IMR-90 (cell line): ENCODE measurements around the gene GNPTG. TPM values are rescaled to one million over a fixed set of nuclear protein-coding genes. Genes with fewer than 3 reads are reported as not detected.

Experiments
- ATAC-seq: fragments of 200-7000 bp; cut with Tn5 transposase; 2 replicates; pipeline ENCODE4 v1.9.1; 2020; ENCODE audit warnings: low read depth, mild to moderate bottlenecking, moderate library complexity
- BruUV-seq: library from RNA; stranded (reverse); fragments of 400-500 nt; replicated peaks from 2 replicates; lab custom pipeline; 2021; lab: Mats Ljungman, UMichigan
- CTCF ChIA-PET: fragments of 300-600 bp; formaldehyde crosslinking; extraction: SDS; loops from one replicate; lab custom pipeline; 2021; ENCODE audit warnings: antibody characterized with exemption; lab: Yijun Ruan, JAX
- POLR2A ChIA-PET: fragments of 300-600 bp; sonication (Branson Sonifier 250); formaldehyde crosslinking; loops from one replicate; lab custom pipeline; 2022; ENCODE audit warnings: antibody characterized with exemption; ENCODE audit not compliant: unreplicated experiment; lab: Charles Lee
- DNase-seq: peaks from one replicate; pipeline ENCODE4 v3.0.0; 2013
- H2AFZ ChIP-seq: replicated peaks from 2 replicates; pipeline ENCODE3; 2013; ENCODE audit warnings: low read length, mild to moderate bottlenecking; ENCODE audit not compliant: poor library complexity
- H2AK5ac ChIP-seq: 2 replicates; pipeline ENCODE4 v1.6.1; 2013; ENCODE audit warnings: low read depth, low read length, inconsistent platforms
- H2AK9ac ChIP-seq: replicated peaks from 2 replicates; pipeline ENCODE3; 2013; ENCODE audit warnings: mild to moderate bottlenecking, low read depth, low read length, moderate library complexity; ENCODE audit not compliant: poor library complexity
- H2BK120ac ChIP-seq: 2 replicates; pipeline ENCODE4 v1.6.1; 2013; ENCODE audit warnings: low read depth, low read length, inconsistent platforms
- H2BK15ac ChIP-seq: 3 replicates; pipeline ENCODE4 v1.6.1; 2013; ENCODE audit warnings: low read depth, low read length, inconsistent platforms
- H2BK20ac ChIP-seq: 2 replicates; pipeline ENCODE4 v1.6.1; 2013; ENCODE audit warnings: low read depth, mild to moderate bottlenecking, inconsistent platforms, low read length, moderate library complexity
- H2BK5ac ChIP-seq: 2 replicates; pipeline ENCODE4 v1.6.1; 2013; ENCODE audit warnings: mild to moderate bottlenecking, low read depth, low read length, inconsistent platforms; ENCODE audit not compliant: poor library complexity, severe bottlenecking
- H3K14ac ChIP-seq: replicated peaks from 2 replicates; pipeline ENCODE4 v1.6.1; 2013; ENCODE audit warnings: low read depth, low read length, inconsistent platforms
- H3K18ac ChIP-seq: 2 replicates; pipeline ENCODE4 v1.6.1; 2013; ENCODE audit warnings: low read depth, low read length, control low read depth
- H3K23ac ChIP-seq: 2 replicates; pipeline ENCODE4 v1.6.1; 2013; ENCODE audit warnings: low read depth, low read length, inconsistent platforms
- H3K27ac ChIP-seq: 2 replicates; pipeline ENCODE4 v1.5.1; 2013; ENCODE audit warnings: mild to moderate bottlenecking, control low read depth, low read length; ENCODE audit not compliant: insufficient read depth
- H3K27me3 ChIP-seq: 2 replicates; pipeline ENCODE4 v1.6.1; 2013; ENCODE audit warnings: low read length; ENCODE audit not compliant: control insufficient read depth, insufficient read depth
- H3K36me3 ChIP-seq: 2 replicates; pipeline ENCODE4 v1.6.1; 2013; ENCODE audit warnings: low read length, mixed read lengths; ENCODE audit not compliant: control insufficient read depth, insufficient read depth
- H3K4ac ChIP-seq: 2 replicates; pipeline ENCODE4 v1.6.1; 2013; ENCODE audit warnings: low read depth, low read length, inconsistent platforms
- H3K4me1 ChIP-seq: 2 replicates; pipeline ENCODE4 v1.6.1; 2013; ENCODE audit warnings: low read length, mixed read lengths; ENCODE audit not compliant: control insufficient read depth, insufficient read depth
- H3K4me2 ChIP-seq: 2 replicates; pipeline ENCODE4 v1.6.1; 2013; ENCODE audit warnings: low read depth, mild to moderate bottlenecking, control low read depth, low read length, moderate library complexity
- H3K4me3 ChIP-seq: 2 replicates; pipeline ENCODE4 v1.5.1; 2013; ENCODE audit warnings: low read depth, mild to moderate bottlenecking, control low read depth, low read length, moderate library complexity; ENCODE audit not compliant: insufficient read depth
- H3K56ac ChIP-seq: 2 replicates; pipeline ENCODE4 v1.6.1; 2013; ENCODE audit warnings: low read length, inconsistent platforms; ENCODE audit not compliant: insufficient read depth; ENCODE audit errors: extremely low read depth
- H3K79me1 ChIP-seq, 2 experiments: 2 replicates each; pipeline ENCODE4 v1.6.1; 2013; ENCODE audit warnings: low read length in 2 of 2, inconsistent platforms in 1 of 2, low read depth in 1 of 2
- H3K9ac ChIP-seq: 2 replicates; pipeline ENCODE4 v1.6.1; 2013; ENCODE audit warnings: low read depth, low read length, control low read depth
- H3K9me1 ChIP-seq: 2 replicates; pipeline ENCODE4 v1.6.1; 2013; ENCODE audit warnings: low read length, inconsistent platforms; ENCODE audit not compliant: insufficient read depth
- H3K9me3 ChIP-seq: 2 replicates; pipeline ENCODE4 v1.6.1; 2013; ENCODE audit warnings: low read length; ENCODE audit not compliant: control insufficient read depth, insufficient read depth
- H4K20me1 ChIP-seq: 2 replicates; pipeline ENCODE4 v1.6.1; 2013; ENCODE audit warnings: low read length, inconsistent platforms; ENCODE audit not compliant: insufficient read depth
- H4K5ac ChIP-seq: 2 replicates; pipeline ENCODE4 v1.6.1; 2013; ENCODE audit warnings: mild to moderate bottlenecking, low read depth, low read length, control low read depth
- H4K8ac ChIP-seq, 2 experiments: 2 replicates each; pipeline ENCODE4 v1.6.1; 2013; ENCODE audit warnings: low read depth in 2 of 2, low read length in 2 of 2, control low read depth in 1 of 2, inconsistent platforms in 1 of 2
- H4K91ac ChIP-seq: 2 replicates; pipeline ENCODE4 v1.6.1; 2013; ENCODE audit warnings: low read depth, low read length, inconsistent platforms; ENCODE audit not compliant: insufficient read depth
- BHLHE40 ChIP-seq: fragments of 150-350 bp; IDR thresholded peaks from 2 replicates; pipeline ENCODE4 v1.6.1; 2016; ENCODE audit warnings: mild to moderate bottlenecking, low read depth, low read length
- CEBPB ChIP-seq: IDR thresholded peaks from 2 replicates; pipeline ENCODE4 v1.6.1; 2012; ENCODE audit warnings: low read depth, low read length, improper control_type of control experiment
- CHD1 ChIP-seq: IDR thresholded peaks from 2 replicates; pipeline ENCODE4 v1.6.1; 2012; ENCODE audit warnings: low read depth, low read length, improper control_type of control experiment
- FOS ChIP-seq: fragments of 150-350 bp; IDR thresholded peaks from 2 replicates; pipeline ENCODE4 v1.6.1; 2016; ENCODE audit warnings: low read depth, low read length
- MAFK ChIP-seq: IDR thresholded peaks from 2 replicates; pipeline ENCODE4 v1.6.1; 2012; ENCODE audit warnings: low read depth, low read length, improper control_type of control experiment
- MAZ ChIP-seq: IDR thresholded peaks from 2 replicates; pipeline ENCODE4 v1.6.1; 2012; ENCODE audit warnings: low read depth, mild to moderate bottlenecking, low read length, improper control_type of control experiment, moderate library complexity, borderline replicate concordance
- MXI1 ChIP-seq: IDR thresholded peaks from 2 replicates; pipeline ENCODE4 v1.6.1; 2012; ENCODE audit warnings: low read depth, mild to moderate bottlenecking, low read length, moderate library complexity, borderline replicate concordance
- NFE2L2 ChIP-seq: fragments of 150-350 bp; IDR thresholded peaks from 2 replicates; pipeline ENCODE4 v1.6.1; 2016; ENCODE audit warnings: low read depth, mild to moderate bottlenecking, low read length
- POLR2A ChIP-seq: IDR thresholded peaks from 2 replicates; pipeline ENCODE4 v1.6.1; 2012; ENCODE audit warnings: mild to moderate bottlenecking, low read depth, low read length
- RAD21 ChIP-seq: IDR thresholded peaks from 2 replicates; pipeline ENCODE4 v1.6.1; 2012; ENCODE audit warnings: low read length, improper control_type of control experiment
- RCOR1 ChIP-seq: IDR thresholded peaks from 2 replicates; pipeline ENCODE4 v1.6.1; 2012; ENCODE audit warnings: mild to moderate bottlenecking, low read length, improper control_type of control experiment; ENCODE audit not compliant: insufficient replicate concordance
- RFX5 ChIP-seq: IDR thresholded peaks from 2 replicates; pipeline ENCODE4 v1.8.0; 2012; ENCODE audit warnings: low read depth, mild to moderate bottlenecking, low read length, moderate library complexity
- SMC3 ChIP-seq: fragments of 150-350 bp; IDR thresholded peaks from 2 replicates; pipeline ENCODE4 v1.6.1; 2016; ENCODE audit warnings: low read depth, mild to moderate bottlenecking, antibody characterized with exemption, low read length, moderate library complexity
- WGBS, 2 experiments: methylation state at CpG; one replicate each; pipeline versions ENCODE4 v1.1.5 to v1.1.7; 2013; ENCODE audit warnings: missing lambda C conversion rate in 2 of 2; ENCODE audit not compliant: insufficient read length in 1 of 2; ENCODE audit errors: extremely low coverage in 2 of 2; 5-methylcytosine and 5-hydroxymethylcytosine counted together
- dilution Hi-C: fragments of 300-500 bp; cut with HindIII; formaldehyde crosslinking; loops from one replicate; pipeline ENCODE4 v1.14.3; 2018; ENCODE audit warnings: low sequenced_read_pairs; ENCODE audit not compliant: unreplicated experiment
- in situ Hi-C: fragments of 300-500 bp; cut with MboI; formaldehyde crosslinking; loops from 3 replicates; pipeline ENCODE4 v1.14.3; 2019; ENCODE audit warnings: low sequenced_read_pairs, inconsistent platforms, mixed read lengths
- intact Hi-C: fragments of 100-400 bp; cut with micrococcal nuclease; formaldehyde crosslinking; loops from 2 replicates; pipeline ENCODE4 v1.10.0; 2022
- polyA plus RNA-seq, 3 experiments: library from polyadenylated mRNA; depleted of rRNA; stranded (reverse); fragments of >200 nt; gene quantifications; 2 replicates each; pipeline ENCODE4 v1.2.3, GENCODE V29; 2012; ENCODE audit warnings: low replicate concordance in 1 of 3
- total RNA-seq: library from RNA; depleted of rRNA; stranded (reverse); fragments of >200 nt; gene quantifications from 2 replicates; pipeline ENCODE4 v1.2.3, GENCODE V29; 2012
- TF ChIP-seq, protein P1 (sequence below): fragments of 150-350 bp; IDR thresholded peaks from 2 replicates; pipeline ENCODE4 v1.6.1; 2016; ENCODE audit warnings: low read depth, mild to moderate bottlenecking, low read length, moderate library complexity, borderline replicate concordance
- TF ChIP-seq, protein P2 (sequence below): fragments of 150-350 bp; IDR thresholded peaks from 2 replicates; pipeline ENCODE4 v1.6.1; 2017; ENCODE audit warnings: mild to moderate bottlenecking, antibody characterized with exemption, low read length, low read depth

Gene GNPTG
- total and polyA plus RNA-seq, 2 of the 4 experiments (the other 2 are of a cell fraction) = 14.9 to 70.8 TPM

DNA sequence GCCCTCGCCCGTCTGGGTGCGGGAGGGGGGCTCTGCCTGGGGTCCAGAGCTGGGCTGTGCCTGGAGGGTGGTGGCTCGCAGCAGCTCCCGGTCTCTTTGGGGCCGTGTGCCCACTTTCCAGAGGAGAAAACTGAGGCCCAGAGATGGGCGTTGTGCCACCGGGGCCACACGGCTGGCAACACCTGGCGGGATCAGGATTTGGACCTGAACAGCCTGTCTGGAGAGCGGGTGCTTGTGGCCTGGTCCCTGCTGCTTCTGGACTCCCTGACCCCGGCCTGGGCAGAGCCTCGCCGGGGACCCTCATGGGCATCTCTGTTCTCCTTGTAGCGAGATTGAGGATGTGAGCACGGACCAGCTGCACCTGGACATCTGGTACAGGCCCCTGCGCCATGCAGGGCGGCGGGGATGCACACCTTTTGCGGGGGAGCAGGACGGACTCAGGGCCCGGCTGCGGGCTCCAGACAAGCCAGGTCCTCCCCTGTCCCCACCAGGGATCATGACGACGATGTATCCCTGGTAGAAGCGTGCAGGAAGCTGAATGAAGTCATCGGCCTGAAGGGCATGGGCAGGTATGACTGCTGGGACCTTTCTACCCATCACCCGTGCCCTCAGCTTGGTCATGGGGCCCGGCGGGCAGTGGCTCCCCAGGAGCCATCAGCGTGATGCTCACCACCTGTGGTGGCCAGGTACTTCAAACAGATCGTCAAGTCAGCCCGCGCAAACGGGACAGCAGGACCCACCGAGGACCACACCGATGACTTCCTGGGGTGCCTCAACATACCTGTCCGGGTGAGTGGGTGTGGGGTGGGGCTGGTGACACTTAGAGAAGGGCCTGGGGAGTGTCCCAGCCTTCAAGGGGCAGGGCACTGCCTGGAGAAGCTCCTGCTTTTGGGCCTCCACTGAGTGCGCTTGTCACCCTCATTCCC lies 10.0 kb upstream of the GNPTG start:
- H3K4me3 ChIP-seq = no peak overlapping the region
- H2AK9ac ChIP-seq = no peak overlapping the region
- H4K91ac ChIP-seq = no peak overlapping the region
- no peaks in the 10 kb centered on the region for H3K9me1 ChIP-seq
- no peak overlapping the region for H3K9ac ChIP-seq
- no peak overlapping the region for H3K27ac ChIP-seq
- no peak overlapping the region; the same call in 1 of the 2 replicates for H2AK5ac ChIP-seq
- no peak overlapping the region for H3K18ac ChIP-seq
- H2BK15ac ChIP-seq = no peak overlapping the region
- H3K23ac ChIP-seq = no peak overlapping the region
- ChIA-PET CTCF (no interaction called here), POLR2A (no interaction called here)
- H3K36me3 ChIP-seq = no peaks in the 10 kb centered on the region
- DNase-seq = no peak
- H2BK20ac ChIP-seq = no peak overlapping the region
- no peaks in the 10 kb centered on the region for H3K9me3 ChIP-seq
- H2AFZ ChIP-seq = no peak overlapping the region
- no peaks in the 10 kb centered on the region; the same call in 1 of the 2 replicates for H4K20me1 ChIP-seq
- no peak overlapping the region for H3K4me2 ChIP-seq
- H2BK5ac ChIP-seq = no peak overlapping the region
- WGBS, 2 experiments = 90% methylated on average over 25 of the region's 39 CpGs; no CpG with 5 or more reads in 1 of the 2 experiments
- H3K4me1 ChIP-seq = 0 out of 2 replicates have a peak, but pooled peaks cover 2% of the 10 kb centered on the region
- ATAC-seq = no peak
- H3K79me1 ChIP-seq = no peaks in the 10 kb centered on the region
- intact Hi-C loops = no loop called here
- no peak overlapping the region for H4K5ac ChIP-seq
- no peak overlapping the region for H3K4ac ChIP-seq
- dilution Hi-C loops = no loop called here
- H2BK120ac ChIP-seq = no peak overlapping the region
- H3K56ac ChIP-seq = no peak overlapping the region
- BruUV-seq = no TSS peak
- in situ Hi-C loops = no loop called here
- H3K27me3 ChIP-seq = peaks cover 2% of the 10 kb centered on the region; the same call in 1 of the 2 replicates
- no peak overlapping the region for H4K8ac ChIP-seq
- H3K14ac ChIP-seq = no peak overlapping the region
- TF ChIP-seq CEBPB (no peak), RFX5 (no peak), NFE2L2 (no peak), MAZ (no peak), RCOR1 (no peak), CHD1 (no peak), SMC3 (no peak), BHLHE40 (no peak), FOS (no peak), MAFK (no peak), POLR2A (no peak), RAD21 (no peak), MXI1 (no peak)
- TF ChIP-seq, protein P1, sequence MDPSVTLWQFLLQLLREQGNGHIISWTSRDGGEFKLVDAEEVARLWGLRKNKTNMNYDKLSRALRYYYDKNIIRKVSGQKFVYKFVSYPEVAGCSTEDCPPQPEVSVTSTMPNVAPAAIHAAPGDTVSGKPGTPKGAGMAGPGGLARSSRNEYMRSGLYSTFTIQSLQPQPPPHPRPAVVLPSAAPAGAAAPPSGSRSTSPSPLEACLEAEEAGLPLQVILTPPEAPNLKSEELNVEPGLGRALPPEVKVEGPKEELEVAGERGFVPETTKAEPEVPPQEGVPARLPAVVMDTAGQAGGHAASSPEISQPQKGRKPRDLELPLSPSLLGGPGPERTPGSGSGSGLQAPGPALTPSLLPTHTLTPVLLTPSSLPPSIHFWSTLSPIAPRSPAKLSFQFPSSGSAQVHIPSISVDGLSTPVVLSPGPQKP = no peak
- TF ChIP-seq, protein P2, sequence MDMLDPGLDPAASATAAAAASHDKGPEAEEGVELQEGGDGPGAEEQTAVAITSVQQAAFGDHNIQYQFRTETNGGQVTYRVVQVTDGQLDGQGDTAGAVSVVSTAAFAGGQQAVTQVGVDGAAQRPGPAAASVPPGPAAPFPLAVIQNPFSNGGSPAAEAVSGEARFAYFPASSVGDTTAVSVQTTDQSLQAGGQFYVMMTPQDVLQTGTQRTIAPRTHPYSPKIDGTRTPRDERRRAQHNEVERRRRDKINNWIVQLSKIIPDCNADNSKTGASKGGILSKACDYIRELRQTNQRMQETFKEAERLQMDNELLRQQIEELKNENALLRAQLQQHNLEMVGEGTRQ = no peak
